HTERT RPE-1 (cell line): ENCODE data around the gene ARHGAP31.
"Not testable (repeated sequence)": the region's sequence is repeated elsewhere in the genome, so short reads cannot be mapped to it uniquely, and the experiment has no call there.

ENCODE experiments used
- in situ Hi-C: fragments of 300-500 bp; cut with MboI; formaldehyde crosslinking; loops from 4 replicates; pipeline ENCODE4 v1.14.3; 2020; ENCODE audit warnings: low sequenced_read_pairs

The ARHGAP31 gene

DNA sequence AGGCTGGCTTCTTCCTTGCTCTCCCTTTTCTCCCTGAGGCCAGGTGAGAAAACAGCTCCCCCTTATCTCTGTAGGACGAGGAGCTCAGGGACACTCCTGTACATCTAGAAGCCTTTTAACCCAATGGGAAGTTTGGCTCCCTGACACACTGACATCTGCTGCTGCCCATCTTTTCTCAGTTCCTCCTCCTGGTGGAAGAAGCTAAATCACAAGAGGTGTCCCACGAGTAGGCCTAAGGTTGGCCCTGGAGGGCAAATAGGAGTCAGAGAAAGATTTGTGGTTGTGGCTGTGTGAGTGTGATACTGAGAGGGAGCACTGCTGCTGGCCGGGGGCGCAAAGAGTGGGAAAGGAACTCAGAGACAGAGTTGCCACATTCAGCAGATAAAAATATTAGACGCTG lies 49.5 kb downstream of the ARHGAP31 start:
- in situ Hi-C loops: no loop called here

DNA sequence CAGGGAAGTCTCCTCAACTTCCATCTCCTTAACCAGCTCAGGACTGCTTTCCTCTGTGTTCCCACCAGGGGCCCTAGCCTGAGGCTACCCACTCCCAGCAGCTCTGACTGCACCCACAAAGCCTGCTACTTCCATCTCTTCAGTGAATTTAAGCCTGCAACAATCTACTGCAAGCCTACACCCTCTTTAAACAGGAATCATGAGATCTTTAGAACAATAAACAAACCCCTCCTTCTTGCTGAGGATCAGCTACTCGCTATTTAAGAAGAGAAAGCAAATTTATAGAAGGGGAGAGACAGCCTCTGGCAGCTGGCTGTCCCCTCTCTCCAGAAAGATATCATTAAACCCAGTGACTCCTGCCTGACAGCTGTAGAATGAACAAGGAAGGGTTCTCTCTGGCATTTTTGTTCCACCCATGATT lies 51.9 kb downstream of the ARHGAP31 start:
- in situ Hi-C loops: no loop called here

DNA sequence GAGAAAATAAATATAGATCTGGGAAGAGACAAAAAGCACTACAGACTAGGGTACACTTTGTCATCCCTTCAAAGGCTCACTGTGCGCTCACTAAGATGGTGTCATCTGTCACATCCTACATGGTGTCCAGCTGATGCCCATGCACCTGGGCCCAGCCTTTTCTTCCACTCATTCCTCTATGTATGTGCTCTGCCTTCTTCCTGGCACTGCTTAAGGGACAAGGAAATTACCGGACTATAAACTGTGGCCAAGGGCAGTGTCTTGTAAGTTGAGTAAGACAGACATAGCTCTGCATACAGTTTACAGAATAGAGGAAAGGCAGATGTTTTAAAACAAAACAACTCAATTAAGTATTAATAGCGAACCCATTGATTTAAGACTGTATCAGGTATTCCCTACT lies 52.9 kb downstream of the ARHGAP31 start:
- in situ Hi-C loops: no loop called here

DNA sequence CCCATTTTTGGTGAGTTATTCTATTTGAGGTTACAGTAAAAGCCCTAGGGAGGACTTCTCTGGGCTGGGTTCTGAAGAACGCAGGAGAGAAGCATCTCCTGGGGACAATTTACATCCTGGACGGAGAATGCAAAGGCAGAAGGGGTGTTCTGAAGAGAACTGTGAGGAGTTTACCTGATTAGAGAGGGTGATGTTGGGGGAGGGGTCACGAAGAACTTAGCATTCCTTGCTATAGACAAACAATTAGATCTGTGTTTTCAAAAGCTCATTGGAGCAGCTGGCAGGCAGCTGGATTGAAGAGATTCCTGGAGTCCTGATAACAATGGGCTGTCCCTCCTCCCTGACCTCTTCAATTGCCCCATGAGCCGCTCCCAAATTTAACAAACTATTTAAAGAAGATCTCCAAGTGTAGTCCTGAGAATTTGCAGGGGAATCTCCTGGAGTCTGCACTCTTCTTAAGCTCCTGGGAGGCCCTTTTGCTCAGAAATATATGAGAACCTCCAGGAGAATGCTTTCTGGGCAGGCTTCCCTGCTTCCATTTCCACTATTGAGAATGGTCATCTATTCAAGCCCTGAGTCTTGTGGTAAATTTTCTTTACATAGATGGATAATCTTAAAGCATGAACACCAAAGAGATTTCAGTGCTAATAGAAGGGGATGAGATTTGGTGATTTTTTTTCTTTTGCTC lies 55.3 kb downstream of the ARHGAP31 start:
- in situ Hi-C loops: no loop called here

DNA sequence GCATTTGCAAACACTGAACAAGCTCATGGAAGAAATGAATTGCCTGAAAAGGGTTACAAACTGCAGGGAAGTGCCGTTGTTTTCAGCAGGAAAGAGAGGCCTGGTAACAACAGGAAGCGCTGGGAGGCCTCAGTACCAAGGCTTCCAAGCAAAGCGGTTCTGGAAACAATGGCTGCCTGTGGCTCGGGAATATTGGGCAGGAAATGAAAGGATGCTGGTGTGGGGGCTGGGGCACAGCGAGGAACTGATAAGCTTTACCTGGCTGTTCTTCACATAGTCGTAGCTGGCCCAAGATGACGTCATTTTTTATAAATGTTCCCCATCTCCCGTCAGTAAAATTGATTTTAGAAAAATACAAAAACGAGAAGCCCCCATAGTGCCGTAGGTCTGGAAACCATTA lies 55.9 kb downstream of the ARHGAP31 start:
- in situ Hi-C loops: no loop called here

DNA sequence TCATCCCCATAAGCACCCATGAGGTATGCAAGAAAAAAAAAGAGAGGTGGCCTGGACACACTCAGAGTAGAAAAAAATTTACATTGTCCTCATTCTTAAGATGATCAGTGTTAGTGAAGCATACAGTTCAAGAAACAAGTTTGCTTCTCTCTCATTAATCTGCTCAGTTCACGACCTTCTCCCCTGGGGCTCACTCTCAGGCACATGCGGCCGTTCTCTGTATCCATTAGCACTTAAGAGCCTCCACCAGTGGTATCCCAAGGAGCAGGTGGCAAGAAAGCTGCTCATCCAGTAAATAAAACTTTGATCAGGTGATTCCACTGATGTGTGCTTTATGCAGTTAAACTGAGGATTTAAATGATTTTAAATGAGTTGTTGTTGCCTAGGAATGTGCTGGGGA lies 57.4 kb downstream of the ARHGAP31 start:
- in situ Hi-C loops: no loop called here

DNA sequence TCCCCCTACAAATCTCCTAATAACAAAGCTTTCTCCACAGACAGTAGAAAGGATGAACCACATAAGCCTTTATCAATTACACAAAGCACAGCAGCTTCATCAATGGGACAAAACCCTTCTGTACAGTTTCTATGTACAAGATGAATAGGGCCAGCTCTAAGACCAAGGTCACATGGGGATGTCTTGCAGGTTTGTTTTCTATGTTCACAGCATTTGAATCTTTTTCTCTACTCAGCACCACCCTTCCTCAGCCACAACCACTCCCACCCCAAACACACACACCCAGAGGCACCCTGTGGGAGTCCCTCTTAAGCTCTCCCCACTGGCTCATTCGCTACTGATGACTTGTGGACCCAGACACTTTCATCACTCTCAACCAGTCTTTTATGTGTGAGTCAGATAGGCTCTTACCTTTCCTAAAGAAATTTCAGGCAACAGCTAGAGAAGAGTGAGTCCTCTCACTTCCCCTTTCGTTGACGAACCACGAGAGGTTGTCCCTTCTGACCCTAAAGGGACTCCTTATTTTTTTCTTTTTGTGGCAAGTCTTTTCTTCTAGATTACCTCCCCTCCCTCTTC lies 57.9 kb downstream of the ARHGAP31 start:
- in situ Hi-C loops: no loop called here

DNA sequence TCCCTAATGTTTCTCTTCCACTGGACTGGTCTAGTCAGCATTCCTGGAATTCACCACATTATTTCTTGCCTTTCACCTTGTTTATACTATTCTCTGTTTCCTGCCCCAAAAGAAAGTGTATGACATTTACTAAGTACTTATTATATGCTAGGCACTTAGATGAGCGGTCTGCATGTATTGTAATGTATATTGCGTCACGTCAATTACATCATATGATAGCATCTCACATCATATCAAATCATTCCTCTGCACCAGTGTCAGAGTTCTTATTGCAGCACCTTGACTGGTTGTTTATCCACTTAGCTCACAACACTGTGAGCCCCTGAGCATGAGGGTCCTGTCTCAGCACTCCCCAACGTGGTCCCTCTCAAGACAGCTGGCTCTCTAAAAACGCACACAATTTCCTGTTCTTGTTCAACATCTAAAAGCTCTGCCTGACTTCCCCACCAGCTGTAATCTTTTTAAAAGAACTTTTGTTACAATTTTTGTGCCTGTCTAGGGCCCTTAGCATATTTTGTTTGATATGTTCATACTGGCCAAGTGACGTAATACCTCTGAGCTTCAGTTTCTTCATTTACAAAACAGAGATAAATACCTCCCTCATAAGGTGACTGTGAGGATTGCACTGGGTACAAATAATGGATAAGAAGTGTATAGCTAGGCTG lies 58.8 kb downstream of the ARHGAP31 start:
- in situ Hi-C loops: no loop called here

DNA sequence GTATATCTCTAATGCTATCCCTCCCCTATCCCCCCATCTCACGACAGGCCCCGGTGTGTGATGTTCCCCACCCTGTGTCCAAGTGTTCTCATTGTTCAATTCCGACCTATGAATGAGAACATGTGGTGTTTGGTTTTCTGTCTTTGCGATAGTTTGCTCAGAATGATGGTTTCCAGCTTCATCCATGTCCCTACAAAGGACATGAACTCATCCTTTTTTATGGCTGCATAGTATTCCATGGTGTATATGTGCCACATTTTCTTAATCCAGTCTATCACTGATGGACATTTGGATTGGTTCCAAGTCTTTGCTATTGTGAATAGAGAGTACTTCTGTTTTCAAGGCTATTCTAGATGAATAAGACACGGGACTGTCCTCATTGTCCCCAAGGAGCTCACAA lies 61.4 kb downstream of the ARHGAP31 start:
- in situ Hi-C loops: not testable (repeated sequence)

DNA sequence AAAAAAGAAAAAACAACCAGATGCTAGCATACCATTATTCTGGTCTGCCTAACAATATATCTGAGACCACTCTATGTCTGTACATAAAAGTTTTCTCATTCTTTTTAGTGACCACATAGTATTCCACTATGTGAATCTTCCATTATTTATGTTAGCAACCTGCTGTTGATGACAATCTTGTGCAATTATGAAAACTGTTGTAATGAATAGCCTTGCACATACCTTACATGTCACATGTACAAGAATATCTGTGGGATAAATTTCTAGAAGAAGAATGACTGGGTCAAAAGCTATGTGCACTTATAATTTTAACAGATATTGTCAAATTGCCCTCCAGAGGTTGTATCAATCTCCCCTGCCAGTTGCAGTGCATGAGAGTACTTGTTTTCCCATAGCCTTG lies 62.5 kb downstream of the ARHGAP31 start:
- in situ Hi-C loops: no loop called here

DNA sequence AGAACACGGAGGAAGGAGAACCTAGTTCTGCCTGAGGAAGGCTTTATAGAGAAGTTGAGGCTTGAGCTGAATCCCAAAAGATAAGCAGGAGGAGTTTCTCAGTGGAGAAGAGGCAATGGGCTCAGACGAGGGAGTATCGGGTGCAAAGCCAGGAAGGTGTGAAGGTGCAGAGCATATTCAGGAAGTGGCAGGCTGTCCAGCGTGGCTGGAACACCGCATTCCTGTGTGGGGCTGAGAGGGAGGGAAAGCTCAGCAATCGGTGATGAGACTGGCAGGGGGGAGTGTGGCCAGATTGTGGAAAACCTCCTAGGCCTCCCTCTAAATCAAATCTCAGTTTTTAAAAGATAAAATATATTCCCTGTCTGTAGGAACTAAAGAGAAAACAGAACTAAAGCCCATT lies 63.0 kb downstream of the ARHGAP31 start:
- in situ Hi-C loops: no loop called here

DNA sequence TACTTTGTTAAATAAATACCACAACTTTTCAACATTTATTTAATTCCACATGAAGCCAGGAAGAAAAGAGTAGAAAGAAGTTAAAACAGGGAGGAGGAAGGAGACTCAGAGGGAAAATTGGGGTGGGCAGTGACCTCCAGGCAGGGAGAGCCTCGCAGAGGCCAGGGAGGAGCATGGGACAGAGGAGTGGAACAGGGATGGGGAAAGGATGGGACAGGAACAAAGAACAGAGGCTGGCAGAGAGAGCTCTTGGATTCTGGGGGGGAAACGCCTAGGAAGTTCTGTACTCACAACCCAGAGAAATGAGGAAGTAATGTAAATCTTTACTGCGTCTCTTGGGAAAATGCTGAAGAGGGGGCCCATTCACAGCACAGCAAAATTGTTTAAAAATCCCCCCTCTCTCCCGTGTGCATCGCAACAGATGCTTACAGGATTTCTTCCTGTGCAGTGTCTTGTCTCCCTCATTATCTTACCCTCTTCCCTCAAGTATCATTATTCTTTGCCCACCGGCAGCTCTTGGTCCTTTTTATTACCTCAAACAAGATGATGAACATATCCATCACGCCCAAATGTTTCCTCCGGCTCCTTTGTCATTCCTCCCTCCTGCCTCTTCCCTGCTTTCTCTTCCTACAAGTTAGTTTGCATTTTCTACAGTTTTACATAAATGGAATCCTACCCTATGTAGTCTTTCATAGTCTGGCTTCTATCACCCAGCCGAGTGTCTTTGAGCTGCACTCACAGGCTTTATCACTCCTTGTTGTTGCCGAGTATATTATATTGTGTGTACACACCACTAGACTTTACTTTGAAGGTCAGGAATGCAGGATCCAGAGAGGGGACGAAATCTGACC lies 65.5 kb downstream of the ARHGAP31 start:
- in situ Hi-C loops: no loop called here

DNA sequence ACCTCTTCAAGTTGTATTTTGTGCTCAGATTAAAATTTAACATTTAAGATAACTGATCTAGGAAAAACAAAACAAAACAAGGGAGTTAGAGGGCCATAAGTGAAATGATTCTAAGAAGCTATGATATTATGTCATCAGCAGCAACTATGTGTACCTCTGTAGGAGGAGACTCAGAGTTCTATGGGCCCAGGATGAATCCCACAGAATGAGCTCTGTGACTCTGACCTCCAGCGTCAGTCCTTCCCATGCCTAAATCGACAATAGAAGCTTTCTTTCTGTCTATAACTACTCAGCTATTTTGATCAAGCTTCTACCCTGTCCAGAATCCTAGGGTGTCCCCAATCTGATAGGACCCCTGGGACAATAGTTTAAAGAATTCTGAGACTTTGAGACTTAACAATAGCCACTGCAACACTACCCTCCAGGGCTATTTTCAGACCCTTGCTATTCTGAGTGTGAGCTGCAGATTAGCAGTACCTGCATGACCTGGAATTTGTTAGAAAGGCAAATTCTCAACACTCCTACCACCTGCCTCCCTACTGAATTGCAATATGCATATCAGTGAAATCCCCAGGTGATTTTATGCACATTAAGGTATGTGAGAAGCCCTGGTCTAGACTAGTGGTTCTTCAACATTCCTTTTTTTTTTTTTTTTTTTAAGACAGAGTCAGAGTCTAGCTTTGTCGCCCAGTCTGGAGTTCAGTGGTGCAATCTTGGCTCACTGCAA lies 66.7 kb downstream of the ARHGAP31 start:
- in situ Hi-C loops: no loop called here

DNA sequence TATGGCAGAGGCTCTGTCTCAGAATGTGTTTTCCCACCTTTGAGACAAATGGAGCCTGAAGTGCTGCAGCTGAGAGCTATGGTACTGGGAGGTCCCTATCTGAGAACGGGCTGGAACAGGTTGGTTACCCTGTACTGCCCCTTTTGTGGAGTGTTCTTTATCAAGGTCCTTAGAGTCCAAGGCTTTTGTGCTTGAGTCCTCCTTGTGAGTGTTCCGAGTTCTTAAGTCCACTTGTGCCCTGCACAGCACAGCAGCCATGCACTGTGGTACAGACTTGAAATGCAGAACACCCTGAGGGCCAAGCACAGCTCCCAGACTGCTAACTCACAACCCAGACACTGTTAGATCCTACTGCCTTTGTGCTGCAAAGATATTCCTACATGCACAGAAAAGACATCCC lies 67.8 kb downstream of the ARHGAP31 start:
- in situ Hi-C loops: no loop called here

DNA sequence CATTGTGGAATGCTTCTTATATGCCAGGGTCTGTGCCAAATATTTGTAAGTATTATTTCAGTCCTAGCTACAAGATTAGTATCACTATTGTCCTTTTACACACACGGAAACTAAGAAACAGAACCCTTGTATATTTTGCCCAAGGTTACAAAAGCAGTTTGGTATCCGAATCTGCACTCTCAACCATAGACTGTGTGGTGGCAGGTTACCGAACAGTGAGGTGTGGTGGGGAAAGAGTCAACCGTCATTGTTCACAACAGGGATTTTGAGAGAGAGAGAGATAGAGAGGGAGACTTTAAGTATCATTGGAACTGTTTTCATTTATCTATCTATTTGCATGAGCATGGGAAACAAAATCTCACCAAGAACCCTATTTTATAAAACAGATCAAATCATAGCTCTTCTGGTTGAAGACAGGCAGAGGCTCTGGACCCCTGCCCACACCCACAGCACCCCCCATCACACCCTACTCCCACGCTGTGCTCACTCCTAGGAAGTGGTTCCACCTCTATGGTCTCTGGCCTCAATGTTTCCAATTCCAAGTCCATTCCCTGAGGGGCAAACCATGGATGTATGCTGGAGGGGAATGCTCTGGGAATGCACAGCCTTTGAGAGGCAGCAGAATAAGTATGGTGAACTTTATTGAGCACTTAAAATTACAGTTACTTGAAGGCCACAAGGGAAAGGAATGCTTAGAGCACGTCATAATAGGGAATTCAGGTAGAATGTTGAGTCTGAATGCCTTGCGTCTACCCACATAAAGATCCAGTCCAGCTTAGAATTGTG lies 69.0 kb downstream of the ARHGAP31 start:
- in situ Hi-C loops: no loop called here

DNA sequence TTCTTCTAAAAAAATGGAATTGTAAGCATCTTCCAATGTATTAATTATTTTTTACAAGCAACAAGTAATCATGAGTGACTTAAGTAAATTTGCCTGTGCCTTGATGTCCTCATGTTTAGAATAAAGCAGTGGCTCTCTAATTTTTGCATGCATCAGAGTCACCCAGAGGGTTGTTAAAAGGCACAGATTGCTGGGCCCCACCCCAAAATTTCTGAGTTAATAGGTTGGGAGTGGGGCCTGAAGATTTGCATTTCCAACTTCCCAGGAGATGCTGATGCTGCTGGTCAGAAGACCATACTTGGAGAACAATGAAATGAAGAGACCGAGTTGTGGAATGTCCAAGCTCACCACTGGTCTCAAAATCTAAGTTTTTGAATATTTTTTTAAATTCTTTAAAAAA lies 70.2 kb downstream of the ARHGAP31 start:
- in situ Hi-C loops: no loop called here

DNA sequence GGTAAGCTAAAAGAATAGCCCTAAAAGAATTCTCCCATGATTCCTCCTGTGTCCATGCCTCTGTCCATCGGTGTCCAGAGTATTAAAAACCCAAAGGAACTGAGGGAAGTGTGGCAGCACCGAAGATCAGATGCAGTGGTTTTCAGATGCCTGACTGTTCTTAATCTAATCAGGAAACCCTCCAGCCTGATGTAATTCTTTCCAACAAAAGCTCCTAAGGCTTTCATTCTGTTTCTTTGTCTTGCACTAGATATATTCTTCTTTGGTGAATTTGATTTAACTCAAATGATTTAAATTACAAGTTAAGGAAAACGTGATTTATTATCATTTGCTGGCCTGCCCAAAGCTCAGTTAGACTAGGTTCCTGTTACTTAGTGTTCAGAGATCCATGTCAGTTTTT lies 71.2 kb downstream of the ARHGAP31 start:
- in situ Hi-C loops: no loop called here

DNA sequence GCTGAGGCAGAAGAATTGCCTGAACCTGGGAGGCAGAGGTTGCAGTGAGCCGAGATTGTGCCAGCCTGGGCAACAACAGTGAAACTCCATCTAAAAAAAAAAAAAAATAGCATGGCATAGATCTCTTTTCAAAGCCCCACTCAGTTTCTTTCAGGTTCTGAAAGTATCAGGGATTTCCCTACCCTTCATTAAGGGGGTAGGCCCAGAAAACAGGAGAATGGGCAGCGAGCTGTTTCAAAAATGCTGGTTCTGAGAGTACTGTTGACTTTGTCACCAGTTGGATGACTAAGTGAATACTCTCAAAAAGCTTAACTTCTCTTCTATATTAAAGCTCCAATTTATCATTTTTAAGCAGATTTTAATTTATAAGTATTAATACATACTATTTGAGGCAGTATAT lies 72.8 kb downstream of the ARHGAP31 start:
- in situ Hi-C loops: no loop called here

DNA sequence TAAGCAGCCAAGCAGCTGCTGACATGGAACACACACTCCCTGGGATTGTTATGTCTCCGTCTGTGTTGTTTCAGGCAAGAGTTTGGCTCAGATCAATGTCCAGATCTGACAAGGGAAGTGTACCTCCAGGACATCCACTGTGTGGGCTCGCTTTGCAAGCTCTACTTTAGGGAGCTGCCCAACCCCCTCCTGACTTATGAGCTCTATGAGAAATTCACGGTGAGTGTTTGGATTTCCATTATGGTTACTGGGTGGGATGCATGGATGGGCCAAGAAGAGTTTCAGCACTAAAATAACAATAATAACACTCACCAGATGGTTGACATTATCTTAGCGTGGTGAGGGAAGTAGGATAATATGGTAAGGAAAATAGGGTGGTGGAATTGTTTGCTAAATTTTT lies 74.1 kb downstream of the ARHGAP31 start:
- in situ Hi-C loops: no loop called here

DNA sequence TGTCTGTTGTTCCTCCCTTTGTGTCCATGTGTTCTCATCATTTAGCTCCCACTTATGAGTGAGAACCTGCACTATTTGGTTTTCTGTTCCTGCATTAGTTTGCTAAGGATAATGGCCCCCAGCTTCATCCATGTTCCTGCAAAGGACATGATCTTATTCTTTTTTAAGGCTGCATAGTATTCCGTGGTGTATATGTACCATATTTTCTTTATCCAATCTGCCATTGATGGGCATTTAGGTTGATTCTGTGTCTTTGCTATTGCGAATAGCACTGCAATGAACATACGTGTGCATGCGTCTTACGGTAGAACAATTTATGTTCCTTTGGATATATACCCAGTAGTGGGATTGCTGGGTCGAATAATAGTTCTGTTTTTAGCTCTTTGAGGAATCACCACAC lies 77.6 kb downstream of the ARHGAP31 start:
- in situ Hi-C loops: not testable (repeated sequence)
